ENCODE data around the gene VSIG2. TPM values are rescaled to one million over a fixed set of nuclear protein-coding genes. Genes with fewer than 3 reads are reported as not detected.

VSIG2 gene, protein sequence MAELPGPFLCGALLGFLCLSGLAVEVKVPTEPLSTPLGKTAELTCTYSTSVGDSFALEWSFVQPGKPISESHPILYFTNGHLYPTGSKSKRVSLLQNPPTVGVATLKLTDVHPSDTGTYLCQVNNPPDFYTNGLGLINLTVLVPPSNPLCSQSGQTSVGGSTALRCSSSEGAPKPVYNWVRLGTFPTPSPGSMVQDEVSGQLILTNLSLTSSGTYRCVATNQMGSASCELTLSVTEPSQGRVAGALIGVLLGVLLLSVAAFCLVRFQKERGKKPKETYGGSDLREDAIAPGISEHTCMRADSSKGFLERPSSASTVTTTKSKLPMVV
- total RNA-seq = 10 to 100 TPM; 32.5 to 55.3 (median 40.2) TPM

DNA sequence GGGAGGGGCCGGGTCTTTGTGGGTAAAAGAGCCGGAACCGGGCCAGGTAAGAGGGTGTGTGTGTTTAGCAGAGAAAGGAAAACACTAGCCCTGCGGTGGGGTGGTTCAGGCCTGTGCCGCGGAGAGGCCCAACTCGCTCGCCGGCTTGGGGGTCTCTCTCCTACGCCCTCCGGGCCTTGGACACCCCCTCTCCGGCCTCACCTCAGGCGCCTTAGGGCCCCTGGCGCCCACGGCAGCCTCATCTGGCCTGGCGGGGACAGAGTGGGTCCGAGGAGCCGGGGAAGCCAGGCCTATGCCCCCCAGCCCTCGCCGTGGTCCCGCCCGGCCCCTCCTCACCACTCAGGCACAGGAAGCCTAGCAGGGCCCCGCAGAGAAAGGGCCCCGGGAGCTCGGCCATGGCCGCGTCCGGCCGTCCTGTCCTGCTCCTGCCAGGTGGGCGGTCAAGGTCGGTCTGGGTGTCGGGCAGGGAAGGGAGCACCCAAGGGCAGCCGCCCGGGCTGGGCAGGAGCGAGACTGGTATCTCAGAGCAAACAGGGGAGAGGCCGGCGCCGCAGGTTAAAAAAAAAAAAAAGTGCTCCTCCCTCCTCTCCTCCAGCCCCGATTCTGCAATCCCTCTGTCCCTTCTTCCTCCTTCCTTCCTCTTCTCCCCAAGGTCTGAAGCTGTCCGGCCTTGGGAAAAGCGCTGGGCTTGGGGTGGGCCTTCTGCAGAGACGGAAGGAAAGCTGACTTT, at the start of gene VSIG2:
TSS of gene VSIG2 (minus strand) at position 515 of the 730 bp plus-strand sequence. CDS start at position 397, 118 bp downstream.
- Histone ChIP-seq H3K27ac (peak within 1 kb of the TSS; percentile 78 to 90 (median 81)), H3K36me3 (peaks cover 0 to 59% (median 10%) of the 10 kb centered on the region in 4 donors), H3K4me1 (peaks cover 60 to 81% (median 74%) of the 10 kb centered on the region in 4 donors), H3K27me3 (no peaks in the 10 kb centered on the region), H3K9me3 (no peaks in the 10 kb centered on the region), H3K4me3 (peak within 1 kb of the TSS in 3 of 4 donors; percentile 32 to 55 (median 48))
- WGBS, 2 donors = 42 to 52% methylated on average over 25 to 40 of the region's 42 CpGs
- ATAC-seq (ENCODE audit: low FRiP score in 2 of 2) = peak; percentile 13 to 25
- TF ChIP-seq, protein P1, sequence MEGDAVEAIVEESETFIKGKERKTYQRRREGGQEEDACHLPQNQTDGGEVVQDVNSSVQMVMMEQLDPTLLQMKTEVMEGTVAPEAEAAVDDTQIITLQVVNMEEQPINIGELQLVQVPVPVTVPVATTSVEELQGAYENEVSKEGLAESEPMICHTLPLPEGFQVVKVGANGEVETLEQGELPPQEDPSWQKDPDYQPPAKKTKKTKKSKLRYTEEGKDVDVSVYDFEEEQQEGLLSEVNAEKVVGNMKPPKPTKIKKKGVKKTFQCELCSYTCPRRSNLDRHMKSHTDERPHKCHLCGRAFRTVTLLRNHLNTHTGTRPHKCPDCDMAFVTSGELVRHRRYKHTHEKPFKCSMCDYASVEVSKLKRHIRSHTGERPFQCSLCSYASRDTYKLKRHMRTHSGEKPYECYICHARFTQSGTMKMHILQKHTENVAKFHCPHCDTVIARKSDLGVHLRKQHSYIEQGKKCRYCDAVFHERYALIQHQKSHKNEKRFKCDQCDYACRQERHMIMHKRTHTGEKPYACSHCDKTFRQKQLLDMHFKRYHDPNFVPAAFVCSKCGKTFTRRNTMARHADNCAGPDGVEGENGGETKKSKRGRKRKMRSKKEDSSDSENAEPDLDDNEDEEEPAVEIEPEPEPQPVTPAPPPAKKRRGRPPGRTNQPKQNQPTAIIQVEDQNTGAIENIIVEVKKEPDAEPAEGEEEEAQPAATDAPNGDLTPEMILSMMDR (IDR thresholded peaks at IDR 0.05) = no peak
- TF ChIP-seq POLR2AphosphoS5 (IDR thresholded peaks at IDR 0.05) (no peak), POLR2A (IDR thresholded peaks at IDR 0.05) (peak in 2 of 4 donors; percentile 18 to 65), EP300 (IDR thresholded peaks at IDR 0.05) (no peak)
- DNase-seq = peak in 1 of 2 donors; percentile 85

DNA sequence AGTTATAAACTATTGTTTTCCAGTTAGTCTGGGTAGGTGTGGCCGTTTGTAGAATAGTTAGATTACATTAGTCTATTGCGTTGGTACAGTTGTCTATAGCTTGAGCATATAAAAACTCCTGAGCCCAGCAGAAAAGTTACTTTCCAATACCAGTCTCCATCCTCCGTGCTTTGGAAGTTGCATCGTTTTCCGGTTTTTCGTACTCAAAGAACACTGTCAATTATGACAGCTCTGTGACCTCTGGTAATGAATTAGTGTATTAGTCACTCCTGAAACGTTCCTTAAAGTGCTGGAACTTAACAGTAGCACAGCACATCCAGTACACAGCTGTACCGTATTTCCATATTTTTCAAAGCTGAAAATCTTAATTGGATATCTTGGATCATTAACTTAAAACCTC, 49.0 kb upstream of the VSIG2 start:
- Histone ChIP-seq H3K27me3 (peaks cover 0 to 3% (median 0%) of the 10 kb centered on the region in 4 donors), H3K36me3 (peaks cover 0 to 4% (median 2%) of the 10 kb centered on the region in 4 donors), H3K9me3 (no peaks in the 10 kb centered on the region), H3K4me3 (peak overlapping the region; percentile 68 to 93 (median 77)), H3K4me1 (peaks cover 21 to 31% (median 22%) of the 10 kb centered on the region in 4 donors), H3K27ac (peak overlapping the region; percentile 97 to 98 (median 98))
- TF ChIP-seq EP300 (IDR thresholded peaks at IDR 0.05) (peak in 1 of 4 donors; percentile 2), POLR2AphosphoS5 (IDR thresholded peaks at IDR 0.05) (peak in 1 of 2 donors; percentile 8), POLR2A (IDR thresholded peaks at IDR 0.05) (no peak)
- TF ChIP-seq, protein P1 (IDR thresholded peaks at IDR 0.05) = no peak
- DNase-seq = no peak
- 6 to 7% methylated on average over 8 of the region's 8 CpGs for WGBS, 2 donors
- peak in 1 of 2 donors; percentile 62 for ATAC-seq (ENCODE audit: low FRiP score in 2 of 2)

DNA sequence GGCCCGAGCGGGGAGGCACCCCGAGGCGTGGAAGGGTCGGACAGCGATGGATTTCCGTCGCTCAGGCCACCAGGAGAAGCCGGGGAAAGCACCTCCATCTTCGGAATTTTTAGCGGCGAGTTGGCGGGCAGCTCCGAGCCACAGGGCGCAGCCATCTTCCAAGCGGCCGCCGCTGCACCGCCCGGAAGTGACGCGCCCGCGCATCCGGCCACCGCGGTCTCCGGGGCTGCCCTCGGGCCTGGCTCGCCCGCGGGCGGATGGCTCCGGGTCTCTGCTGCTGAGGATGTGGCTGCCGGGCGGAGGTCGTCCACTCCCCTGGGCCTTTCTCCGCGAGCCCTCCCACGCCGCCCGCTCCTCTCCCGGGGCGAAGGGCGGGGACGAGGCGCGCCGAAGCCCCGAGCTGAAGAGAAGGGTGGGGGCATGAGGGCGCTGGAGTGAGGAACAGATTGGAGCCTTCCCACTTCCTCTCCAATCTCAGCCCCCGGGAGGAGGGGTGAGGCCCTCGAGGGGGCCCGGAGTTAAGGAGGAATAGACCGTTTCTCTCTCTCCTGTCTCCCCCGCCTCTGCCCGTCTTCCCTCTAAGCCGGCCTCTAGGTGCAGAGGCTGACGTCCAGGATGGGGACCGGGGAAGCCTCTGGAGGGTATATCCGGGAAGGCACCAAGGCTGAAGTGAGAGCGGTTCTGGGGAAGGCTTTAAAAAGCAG, 48.3 kb upstream of the VSIG2 start, which contains the start of gene MSANTD2:
TSS of gene MSANTD2 (minus strand) at position 181 of the 704 bp plus-strand sequence. CDS start at position 155, 26 bp downstream.
- Histone ChIP-seq H3K27ac (peak within 1 kb of the TSS; percentile 97 to 98 (median 98)), H3K27me3 (peaks cover 0 to 3% (median 0%) of the 10 kb centered on the region in 4 donors), H3K36me3 (no peaks in the 10 kb centered on the region), H3K4me1 (peaks cover 21 to 31% (median 22%) of the 10 kb centered on the region in 4 donors), H3K4me3 (peak within 1 kb of the TSS; percentile 68 to 93 (median 77)), H3K9me3 (no peaks in the 10 kb centered on the region)
- TF ChIP-seq EP300 (IDR thresholded peaks at IDR 0.05) (peak in 1 of 4 donors; percentile 59), POLR2A (IDR thresholded peaks at IDR 0.05) (peak; percentile 46 to 94 (median 74)), POLR2AphosphoS5 (IDR thresholded peaks at IDR 0.05) (peak; percentile 90 to 92)
- TF ChIP-seq, protein P1 (IDR thresholded peaks at IDR 0.05) = peak in 4 of 6 experiments; percentile 7 to 23 (median 18)
- peak; percentile 93 to 97 for ATAC-seq (ENCODE audit: low FRiP score in 2 of 2)
- 0% methylated on average over 11 to 28 of the region's 62 CpGs for WGBS, 2 donors
- peak; percentile 83 to 98 for DNase-seq

Data from upper lobe of left lung (tissue), 6 donors.